GM12865 (cell line): ENCODE data around the gene DOK6.

ENCODE experiments used
- DNase-seq: peaks from one replicate; pipeline ENCODE4 v3.0.0; 2010; ENCODE audit warnings: low read depth
- H3K4me3 ChIP-seq: 2 replicates; pipeline ENCODE4 v1.5.1; 2011; ENCODE audit warnings: mild to moderate bottlenecking, low read depth, low read length, control low read depth
- CTCF ChIP-seq: IDR thresholded peaks from 2 replicates; pipeline ENCODE4 v1.5.1; 2011; ENCODE audit warnings: low read length, control low read depth, low read depth, inconsistent platforms; ENCODE audit not compliant: insufficient read depth; ENCODE audit errors: missing control alignments

Gene DOK6

GRCh38 chr18:69880083-69880482, 479.4 kb downstream of the DOK6 start:
- TF ChIP-seq CTCF: no peak
- no peak overlapping the region for H3K4me3 ChIP-seq
- no peak for DNase-seq

DNA sequence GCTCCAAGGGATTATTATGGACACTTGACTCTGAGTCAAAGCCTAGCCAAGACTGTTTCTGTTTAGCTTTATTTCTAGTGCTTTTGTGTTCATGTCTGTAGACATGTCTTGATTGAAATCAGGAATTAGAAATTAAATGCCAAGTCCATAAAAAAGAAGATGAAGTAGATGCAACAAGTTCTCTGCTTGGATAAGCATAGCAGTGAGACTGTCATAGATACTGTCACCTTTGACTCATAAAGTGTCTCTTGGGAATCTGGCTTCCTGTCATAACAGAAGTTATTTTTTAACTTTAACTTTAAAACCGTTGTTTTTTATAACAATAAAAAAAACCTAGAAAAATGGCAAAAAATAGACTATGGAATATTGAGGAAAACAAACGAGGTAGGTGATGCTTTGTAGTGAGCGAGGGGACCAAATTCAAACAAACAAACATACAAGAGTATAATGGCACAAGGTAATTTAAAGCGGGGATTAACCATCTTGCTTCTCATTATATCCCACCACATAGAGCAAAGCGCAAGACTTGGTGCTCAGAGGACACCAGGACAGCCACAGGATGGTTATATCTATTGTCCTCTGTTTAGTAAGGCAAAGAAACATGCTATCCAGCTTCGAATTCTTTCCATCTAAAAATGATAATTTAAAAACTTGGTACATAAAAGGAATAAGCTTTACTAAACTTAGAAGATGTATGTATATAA, 482.4 kb downstream of the DOK6 start:
- no peak overlapping the region for H3K4me3 ChIP-seq
- TF ChIP-seq CTCF: no peak
- DNase-seq: peak; percentile 32

- DNase-seq: no peak
- no peak overlapping the region for H3K4me3 ChIP-seq
- TF ChIP-seq CTCF: no peak
These were observed 483.1 kb downstream of the DOK6 start for GRCh38 chr18:69883781-69884180.

DNA sequence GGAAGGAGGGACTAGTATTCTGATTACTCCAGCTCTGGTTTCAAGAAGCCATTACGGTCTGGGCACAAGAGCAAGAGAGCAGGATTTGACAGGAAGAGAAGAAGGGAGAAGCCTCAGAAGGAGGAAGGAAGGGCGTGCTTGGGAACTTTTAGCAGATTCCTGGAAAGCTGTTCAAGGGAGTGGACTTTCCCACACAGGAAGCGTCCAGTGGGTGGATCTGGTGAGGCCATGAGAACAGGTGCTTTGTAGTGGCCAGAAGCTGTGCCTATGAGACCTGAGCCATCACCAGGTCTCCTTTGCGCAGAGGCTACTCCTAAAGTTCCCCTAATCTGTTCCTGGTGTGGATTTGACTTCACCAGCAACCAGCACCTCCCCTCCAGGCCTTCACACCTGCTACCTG, 484.7 kb downstream of the DOK6 start:
- no peak for DNase-seq
- no peak overlapping the region for H3K4me3 ChIP-seq
- no peak for TF ChIP-seq CTCF

GRCh38 chr18:69885841-69886531, 485.3 kb downstream of the DOK6 start:
- peak; percentile 75 for DNase-seq
- TF ChIP-seq CTCF: no peak
- no peak overlapping the region for H3K4me3 ChIP-seq

DNA sequence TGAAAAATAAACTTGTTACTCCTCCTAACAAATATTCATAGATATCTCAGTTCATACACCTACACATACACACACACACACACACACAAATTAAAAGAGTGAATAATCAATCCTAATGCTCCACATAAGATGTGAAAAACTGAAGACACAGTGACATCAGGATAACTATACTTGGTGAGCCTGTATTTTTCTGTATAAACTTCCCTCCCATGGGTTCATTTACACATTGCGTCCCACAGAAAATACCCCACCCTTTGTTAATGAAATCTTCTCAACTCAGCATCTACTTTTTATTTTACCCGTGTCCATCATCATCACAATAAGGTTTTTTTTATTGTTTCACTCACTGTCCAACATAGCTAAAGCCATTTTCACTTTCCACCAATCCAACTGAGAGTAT, 486.6 kb downstream of the DOK6 start:
- no peak for DNase-seq
- no peak for TF ChIP-seq CTCF
- no peak overlapping the region for H3K4me3 ChIP-seq
